Stimulated activated CD4-positive, alpha-beta T cell treated with anti-CD3 and anti-CD28 coated beads, Interleukin-1b, Interleukin-23, amount 100 ng/mL, for 48 hours (primary cell): Measurements from ENCODE around the gene PCGF1.
A peak's percentile ranks its signal among the peaks of the same experiment; 100 is the strongest.
"Not testable (repeated sequence)": the region's sequence is repeated elsewhere in the genome, so short reads cannot be mapped to it uniquely, and the experiment has no call there.

ENCODE experiments used
- DNase-seq: peaks from one replicate; pipeline ENCODE4 v3.0.0-alpha.2; 2020

PCGF1 gene

GRCh38 chr2:74498500-74499266 is 8.8 kb downstream of the PCGF1 start:
- no peak for DNase-seq

GRCh38 chr2:74497777-74498499 is 9.6 kb downstream of the PCGF1 start:
- DNase-seq = no peak

- no peak for DNase-seq
Measured at GRCh38 chr2:74496997-74497776, 10.3 kb downstream of the PCGF1 start.

- DNase-seq = no peak
Measured at GRCh38 chr2:74495440-74495839, 12.1 kb downstream of the PCGF1 start.

- DNase-seq = no peak
Measured at GRCh38 chr2:74493546-74493945, 13.9 kb downstream of the PCGF1 start.

GRCh38 chr2:74491648-74492544 is 15.6 kb downstream of the PCGF1 start:
- DNase-seq = no peak

- DNase-seq = no peak
Measured at GRCh38 chr2:74489906-74490305, 17.6 kb downstream of the PCGF1 start.

GRCh38 chr2:74488643-74489481 is 18.6 kb downstream of the PCGF1 start:
- no peak for DNase-seq

- no peak for DNase-seq
Measured at GRCh38 chr2:74486141-74486540, 21.4 kb downstream of the PCGF1 start.

GRCh38 chr2:74483675-74484164 is 23.8 kb downstream of the PCGF1 start:
- not testable (repeated sequence) for DNase-seq

- DNase-seq = peak; percentile 94
Measured at GRCh38 chr2:74482801-74483674, 24.5 kb downstream of the PCGF1 start, which contains the start of the genes CCDC142 and TTC31. TSS of gene CCDC142 (minus strand) at chr2:74482998. CDS start at chr2:74482837, 161 bp downstream. TSS of gene TTC31 (plus strand) at chr2:74483081. CDS start at chr2:74483096, 15 bp downstream.

- DNase-seq = peak; percentile 58
Measured at GRCh38 chr2:74481961-74482800, 25.3 kb downstream of the PCGF1 start.

- DNase-seq = no peak
Measured at GRCh38 chr2:74481431-74481830, 26.1 kb downstream of the PCGF1 start.

- DNase-seq = no peak
Measured at GRCh38 chr2:74474899-74475298, 32.6 kb downstream of the PCGF1 start.

- DNase-seq = no peak
Measured at GRCh38 chr2:74474481-74474880, 33.0 kb downstream of the PCGF1 start.

GRCh38 chr2:74472945-74473258 is 34.6 kb downstream of the PCGF1 start:
- no peak for DNase-seq

GRCh38 chr2:74472086-74472944 is 35.2 kb downstream of the PCGF1 start, which contains the start of gene MRPL53:
TSS of gene MRPL53 (minus strand) at chr2:74472680. CDS start at chr2:74472660, 20 bp downstream.
- peak; percentile 94 for DNase-seq
